Stomach (tissue), 9 donors: ENCODE measurements around the gene TRPV3. TPM values are rescaled to one million over a fixed set of nuclear protein-coding genes. Genes with fewer than 3 reads are reported as not detected.

Source experiments
- DNase-seq, 2 donors: peaks; one replicate each; pipeline versions ENCODE4 v3.0.0 to v3.0.0-alpha.2; 2013 to 2019
- H3K27ac ChIP-seq, 5 donors: fragments of 200-600 bp in 4 of 5; sonication (generic) in 4 of 5; one replicate each; pipeline ENCODE4 v1.5.1; 2013 to 2019; ENCODE audit warnings: mild to moderate bottlenecking in 1 of 5, moderate library complexity in 1 of 5
- H3K27me3 ChIP-seq, 3 donors: fragments of 200-600 bp; sonication (generic); one replicate each; pipeline ENCODE4 v1.5.1; 2017 to 2019; ENCODE audit warnings: mixed run types in 1 of 3
- H3K36me3 ChIP-seq, 4 donors: fragments of 200-600 bp; sonication (generic); 1 replicate in 3 of 4; 2 replicates in 1 of 4; pipeline ENCODE4 v1.5.1; 2016 to 2019
- H3K4me1 ChIP-seq, 4 donors: fragments of 200-600 bp; sonication (generic); one replicate each; pipeline ENCODE4 v1.5.1; 2016 to 2019
- H3K4me3 ChIP-seq, 4 donors: fragments of 200-600 bp; sonication (generic) in 3 of 4; one replicate each; pipeline ENCODE4 v1.5.1; 2016 to 2019; ENCODE audit warnings: mild to moderate bottlenecking in 1 of 4
- H3K9me3 ChIP-seq, 4 donors: fragments of 200-600 bp; sonication (generic); one replicate each; pipeline ENCODE4 v1.5.1; 2016 to 2019
- CTCF ChIP-seq, 7 experiments: fragments of 450-650 bp in 4 of 7; fragments of 200-600 bp in 3 of 7; sonication (generic) in 3 of 7; IDR thresholded peaks; one replicate each; pipeline ENCODE4 v1.5.1; 2016 to 2019; ENCODE audit warnings: antibody characterized with exemption in 7 of 7, control low read depth in 2 of 7, mild to moderate bottlenecking in 1 of 7
- EP300 ChIP-seq: sonication (generic); formaldehyde crosslinking; IDR thresholded peaks from one replicate; pipeline ENCODE4 v1.6.1; 2017; ENCODE audit warnings: antibody characterized with exemption
- POLR2A ChIP-seq, 4 donors: fragments of 450-650 bp; IDR thresholded peaks; one replicate each; pipeline ENCODE4 v1.6.1; 2016; ENCODE audit warnings: antibody characterized with exemption in 4 of 4, control low read depth in 2 of 4, mild to moderate bottlenecking in 1 of 4, moderate library complexity in 1 of 4
- POLR2AphosphoS5 ChIP-seq, 3 donors: sonication (generic); formaldehyde crosslinking; IDR thresholded peaks; one replicate each; pipeline ENCODE4 v1.6.1; 2016; ENCODE audit warnings: antibody characterized with exemption in 3 of 3
- WGBS, 5 donors: extraction: QIAGEN DNeasy Blood & Tissue Kit in 3 of 5; methylation state at CpG; one replicate each; pipeline versions ENCODE4 v1.1.5 to v1.1.7; 2013 to 2018; 5-methylcytosine and 5-hydroxymethylcytosine counted together
- intact Hi-C: fragments of 100-400 bp; cut with DNase I; formaldehyde crosslinking; loops from one replicate; pipeline ENCODE4 v1.15.1; 2023; ENCODE audit warnings: low total_unique reads
- polyA plus RNA-seq, 3 donors: library from polyadenylated mRNA; stranded (reverse); fragments of 200-250 nt; gene quantifications; one replicate each; pipeline ENCODE4 v1.2.3, GENCODE V29; 2013
- total RNA-seq, 5 donors: library from RNA; depleted of rRNA; stranded (reverse); fragments of >200 nt; gene quantifications; one replicate each; pipeline versions ENCODE4 v1.1.0 to v1.2.3, GENCODE V29; 2014 to 2016
- donor health status: healthy with polysubstance abuse.
- donor health status: Bipolar disorder and iron deficiency.
- donor health status: healthy.

TRPV3 gene
- total and polyA plus RNA-seq, 8 donors = under 0.01 to 6.7 (median 0.33) TPM; not detected in 1

GRCh38 chr17:3600529-3601205 lies 43.1 kb upstream of the TRPV3 start:
- peaks cover 0 to 27% (median 16%) of the 10 kb centered on the region in 4 donors for H3K36me3 ChIP-seq
- 85 to 92% (median 90%) methylated on average over 14 to 15 of the region's 15 CpGs for WGBS, 5 donors
- H3K4me3 ChIP-seq = no peak overlapping the region
- H3K27ac ChIP-seq = no peak overlapping the region
- no peaks in the 10 kb centered on the region for H3K9me3 ChIP-seq
- intact Hi-C loops = no loop called here
- DNase-seq = no peak
- H3K4me1 ChIP-seq = no peaks in the 10 kb centered on the region
- TF ChIP-seq CTCF (IDR thresholded peaks at IDR 0.05) (no peak), POLR2AphosphoS5 (IDR thresholded peaks at IDR 0.05) (no peak), POLR2A (IDR thresholded peaks at IDR 0.05) (no peak), EP300 (no peak)
- no peaks in the 10 kb centered on the region for H3K27me3 ChIP-seq

GRCh38 chr17:3598078-3598477 lies 40.5 kb upstream of the TRPV3 start:
- DNase-seq = no peak
- 88 to 97% (median 93%) methylated on average over 6 to 13 of the region's 13 CpGs for WGBS, 5 donors
- H3K36me3 ChIP-seq = peaks cover 0 to 18% (median 8%) of the 10 kb centered on the region in 4 donors

GRCh38 chr17:3596804-3597464 lies 39.3 kb upstream of the TRPV3 start:
- Histone ChIP-seq H3K36me3 (peaks cover 0 to 25% (median 13%) of the 10 kb centered on the region in 4 donors), H3K27me3 (no peaks in the 10 kb centered on the region), H3K4me3 (no peak overlapping the region), H3K27ac (no peak overlapping the region), H3K4me1 (no peaks in the 10 kb centered on the region), H3K9me3 (no peaks in the 10 kb centered on the region)
- DNase-seq = no peak
- intact Hi-C loops = no loop called here
- WGBS, 5 donors = 90 to 94% (median 92%) methylated on average over 27 of the region's 27 CpGs
- no peak for TF ChIP-seq POLR2AphosphoS5 (IDR thresholded peaks at IDR 0.05)
- TF ChIP-seq POLR2A (IDR thresholded peaks at IDR 0.05) = no peak
- TF ChIP-seq CTCF (IDR thresholded peaks at IDR 0.05) = no peak
- TF ChIP-seq EP300 = no peak

More at GRCh38 chr17:3598078-3598477, 40.5 kb upstream of the TRPV3 start:
- no peaks in the 10 kb centered on the region for H3K27me3 ChIP-seq
- H3K4me1 ChIP-seq = no peaks in the 10 kb centered on the region
- H3K9me3 ChIP-seq = no peaks in the 10 kb centered on the region
- no peak overlapping the region for H3K27ac ChIP-seq
- no peak for TF ChIP-seq CTCF (IDR thresholded peaks at IDR 0.05)
- no peak overlapping the region for H3K4me3 ChIP-seq
- intact Hi-C loops = no loop called here

GRCh38 chr17:3594976-3595375 lies 37.4 kb upstream of the TRPV3 start:
- WGBS, 5 donors = 88 to 91% (median 89%) methylated on average over 15 of the region's 15 CpGs

More at GRCh38 chr17:3594976-3595375, 37.4 kb upstream of the TRPV3 start:
- DNase-seq = no peak
- TF ChIP-seq CTCF (IDR thresholded peaks at IDR 0.05) (no peak), POLR2A (IDR thresholded peaks at IDR 0.05) (no peak), EP300 (no peak), POLR2AphosphoS5 (IDR thresholded peaks at IDR 0.05) (no peak)
- Histone ChIP-seq H3K4me3 (no peak overlapping the region), H3K4me1 (no peaks in the 10 kb centered on the region), H3K36me3 (peaks cover 2 to 45% (median 32%) of the 10 kb centered on the region in 4 donors), H3K27ac (no peak overlapping the region), H3K27me3 (no peaks in the 10 kb centered on the region), H3K9me3 (no peaks in the 10 kb centered on the region)
- intact Hi-C loops = no loop called here
